Measurements from ENCODE around the gene NEXMIF.
"Not testable (repeated sequence)": the region's sequence is repeated elsewhere in the genome, so short reads cannot be mapped to it uniquely, and the experiment has no call there.

The NEXMIF gene

GRCh38 chrX:74925225-74926088, at the start of gene NEXMIF:
Gene NEXMIF, minus strand, starts transcription at chrX:74925452.
- no peak for DNase-seq (ENCODE audit: low read depth in 2 of 2)

DNA sequence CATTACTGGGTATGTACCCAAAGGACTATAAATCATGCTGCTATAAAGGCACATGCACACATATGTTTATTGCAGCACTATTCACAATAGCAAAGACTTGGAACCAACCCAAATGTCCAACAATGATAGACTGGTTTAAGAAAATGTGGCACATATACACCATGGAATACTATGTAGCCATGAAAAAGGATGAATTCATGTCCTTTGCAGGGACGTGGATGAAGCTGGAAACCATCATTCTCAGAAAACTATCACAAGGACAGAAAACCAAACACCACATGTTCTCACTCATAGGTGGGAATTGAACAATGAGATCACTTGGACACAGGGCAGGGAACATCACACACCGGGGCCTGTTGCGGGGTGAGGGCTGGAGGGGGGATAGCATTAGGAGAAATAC, 36.7 kb upstream of the NEXMIF start:
- not testable (repeated sequence) for DNase-seq (ENCODE audit: low read depth in 2 of 2)

DNA sequence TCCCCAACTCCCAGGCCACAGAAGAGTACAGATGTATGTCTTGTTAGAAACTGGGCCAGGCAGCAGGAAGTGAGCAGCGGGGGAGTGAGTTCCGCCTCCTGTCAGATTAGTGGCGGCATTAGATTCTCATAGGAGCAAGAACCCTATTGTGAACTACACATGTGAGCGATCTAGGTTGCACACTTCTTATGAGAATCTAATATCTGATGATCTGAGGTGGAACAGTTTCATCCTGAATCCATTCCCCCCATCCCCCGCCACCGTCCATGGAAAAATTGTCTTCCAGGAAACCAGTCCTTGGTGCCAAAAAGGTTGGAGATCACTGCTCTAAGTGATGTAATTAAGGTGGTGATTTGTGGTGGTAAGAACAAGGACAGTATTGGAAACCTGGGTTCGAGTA, 24.5 kb upstream of the NEXMIF start:
- no peak for DNase-seq (ENCODE audit: low read depth in 2 of 2)

GRCh38 chrX:74940414-74940813, 15.2 kb upstream of the NEXMIF start:
- no peak for DNase-seq (ENCODE audit: low read depth in 2 of 2)

DNA sequence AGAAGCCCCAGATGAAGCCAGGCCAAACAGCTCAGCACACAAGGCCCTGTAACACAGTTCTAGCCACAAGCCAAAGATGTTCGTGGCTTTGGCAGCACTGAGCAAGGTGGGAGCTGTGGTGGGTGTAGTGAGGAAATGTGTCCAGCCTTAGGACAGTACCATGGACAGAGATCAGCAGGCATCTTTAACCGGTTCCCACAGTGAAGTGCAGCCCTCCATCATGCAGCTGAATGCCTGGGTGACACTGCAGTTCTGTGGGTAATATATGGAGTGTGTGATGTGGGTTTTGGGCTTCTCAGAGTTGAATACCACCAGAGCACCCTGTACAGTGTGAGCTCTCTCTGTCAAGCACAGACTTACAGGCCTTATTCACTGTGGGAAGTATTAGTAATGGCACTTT, 6.0 kb upstream of the NEXMIF start:
- DNase-seq (ENCODE audit: low read depth in 2 of 2) = no peak

DNA sequence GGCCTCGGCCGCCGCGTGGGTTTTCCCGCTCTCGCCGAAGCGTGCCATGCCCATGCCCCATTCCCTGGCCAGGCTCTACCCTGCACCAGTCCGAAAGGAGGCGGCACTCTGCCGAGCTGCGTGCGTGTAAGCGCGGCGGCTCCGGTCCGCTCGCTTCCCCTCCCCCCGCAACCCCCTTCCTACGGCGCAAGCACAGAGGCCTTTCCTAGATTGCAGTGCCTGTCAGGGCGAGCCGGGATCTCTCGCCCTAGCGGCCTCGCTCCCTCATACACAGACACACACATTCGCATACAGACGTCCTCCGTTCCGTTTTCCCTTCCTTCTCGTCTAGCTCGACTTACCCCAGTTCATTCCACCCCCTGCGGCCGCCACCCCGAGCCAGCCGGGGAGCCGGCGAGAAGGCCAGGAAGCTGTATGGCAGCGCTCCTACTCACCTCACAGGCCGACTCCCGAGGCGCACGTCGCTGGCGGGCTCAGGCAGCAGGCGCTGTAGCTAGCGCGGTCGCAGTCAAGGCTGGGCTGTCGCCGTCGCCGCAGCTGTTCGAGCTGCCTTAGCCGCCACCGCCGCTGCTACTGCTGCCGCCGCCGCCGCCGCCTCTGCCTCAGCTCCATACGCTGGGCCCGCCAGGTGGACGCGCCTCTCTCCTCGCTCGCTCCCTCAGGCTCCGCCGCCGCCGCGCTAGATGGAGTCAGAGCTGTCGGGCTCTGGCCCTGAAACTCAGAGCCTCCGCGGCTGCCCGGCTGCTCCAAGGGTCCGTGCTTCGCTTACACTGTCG, 615 bp downstream of the NEXMIF start:
- DNase-seq (ENCODE audit: low read depth in 2 of 2) = no peak

DNA sequence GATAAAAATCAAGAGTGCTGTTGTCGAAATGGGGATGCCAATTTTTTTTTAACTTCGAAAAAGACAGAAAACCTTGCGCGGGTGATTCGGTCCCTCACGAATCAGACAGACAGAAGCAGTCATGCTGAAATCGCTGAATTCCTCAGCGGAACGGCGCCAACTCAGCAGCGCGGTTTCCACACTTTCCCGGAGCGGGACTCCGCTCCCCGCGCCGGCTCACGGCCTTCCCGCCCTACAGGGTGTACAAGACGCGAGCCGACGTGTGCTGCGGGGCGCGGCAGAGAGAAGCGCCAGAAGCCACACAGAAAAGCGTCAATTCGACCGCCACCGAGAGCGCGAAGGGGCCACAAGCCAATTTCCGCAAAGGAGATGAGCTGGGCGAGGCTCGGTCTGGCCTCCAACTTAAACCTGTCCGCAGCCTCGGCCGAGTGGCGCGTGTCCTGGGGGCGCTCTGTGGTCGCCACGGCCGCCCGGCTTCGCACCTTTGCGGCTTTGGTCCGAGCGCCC, 1.3 kb downstream of the NEXMIF start:
- DNase-seq (ENCODE audit: low read depth in 2 of 2) = no peak

DNA sequence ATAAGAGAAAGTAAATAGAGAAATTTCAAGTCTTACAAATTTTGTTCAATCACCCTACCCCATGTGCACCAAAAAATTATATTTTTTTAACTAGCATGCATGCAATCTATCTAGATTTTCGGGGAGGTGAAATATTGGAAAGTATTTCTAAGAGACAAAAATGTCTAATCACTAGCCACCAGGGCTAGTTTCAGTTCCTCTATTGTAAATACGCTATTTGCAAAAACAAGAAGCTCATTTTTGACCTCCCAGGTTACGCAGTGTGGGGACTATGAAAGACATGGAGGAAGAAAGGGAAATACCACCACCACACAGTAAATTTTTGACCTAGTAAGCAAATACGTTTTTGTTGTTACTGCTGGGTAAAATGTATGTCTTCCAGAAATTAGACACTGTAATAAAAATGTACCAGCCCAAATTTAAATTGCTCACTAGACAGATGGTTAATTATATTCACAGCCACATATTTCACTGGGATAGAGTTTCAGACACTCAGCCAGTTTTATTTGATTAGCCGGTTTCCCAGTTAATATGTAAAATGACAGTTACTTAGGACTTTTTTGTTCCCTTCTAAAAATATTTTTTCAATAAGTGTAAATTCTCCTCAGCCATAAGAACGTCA, 2.2 kb downstream of the NEXMIF start:
- no peak for DNase-seq (ENCODE audit: low read depth in 2 of 2)

DNA sequence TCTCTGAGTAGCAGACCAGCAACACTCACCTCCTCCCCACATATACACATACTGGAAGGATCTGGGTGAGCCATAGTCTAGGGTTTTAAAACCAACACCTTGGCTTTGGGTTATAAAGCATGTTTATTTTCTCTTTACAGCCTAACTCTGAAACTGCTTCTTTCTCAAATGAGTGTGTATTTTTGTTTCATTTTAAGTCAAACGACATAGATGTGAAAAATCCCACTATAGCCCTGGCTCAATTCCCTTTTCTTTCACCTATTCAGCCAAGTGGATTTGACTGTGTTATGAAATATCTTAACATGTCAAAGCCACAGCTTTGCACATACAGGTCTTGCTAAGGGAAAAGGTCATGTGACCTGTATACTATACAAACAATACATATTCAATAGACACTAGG, 13.8 kb downstream of the NEXMIF start:
- DNase-seq (ENCODE audit: low read depth in 2 of 2) = no peak

GRCh38 chrX:74906417-74906816, 18.8 kb downstream of the NEXMIF start:
- no peak for DNase-seq (ENCODE audit: low read depth in 2 of 2)

DNA sequence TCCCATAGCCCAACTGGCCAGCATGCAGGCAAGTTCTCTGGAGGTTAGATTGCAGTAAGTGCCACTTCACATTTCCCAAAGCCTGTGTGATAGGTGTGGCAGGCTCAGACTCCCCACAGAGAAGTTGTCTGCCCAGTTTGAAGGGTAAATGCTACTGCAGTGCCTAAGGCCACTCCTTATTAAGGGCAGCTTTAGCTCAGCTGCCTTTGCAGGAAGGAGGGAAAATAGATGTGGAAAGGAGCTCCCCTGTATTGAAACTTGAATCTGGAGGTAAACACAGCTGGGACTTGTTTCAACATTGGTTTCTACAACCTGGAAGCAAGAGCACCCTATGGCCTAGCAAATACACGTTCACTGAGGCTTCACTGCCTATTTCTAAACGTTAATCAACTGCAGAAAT, 22.4 kb downstream of the NEXMIF start:
- no peak for DNase-seq (ENCODE audit: low read depth in 2 of 2)

DNA sequence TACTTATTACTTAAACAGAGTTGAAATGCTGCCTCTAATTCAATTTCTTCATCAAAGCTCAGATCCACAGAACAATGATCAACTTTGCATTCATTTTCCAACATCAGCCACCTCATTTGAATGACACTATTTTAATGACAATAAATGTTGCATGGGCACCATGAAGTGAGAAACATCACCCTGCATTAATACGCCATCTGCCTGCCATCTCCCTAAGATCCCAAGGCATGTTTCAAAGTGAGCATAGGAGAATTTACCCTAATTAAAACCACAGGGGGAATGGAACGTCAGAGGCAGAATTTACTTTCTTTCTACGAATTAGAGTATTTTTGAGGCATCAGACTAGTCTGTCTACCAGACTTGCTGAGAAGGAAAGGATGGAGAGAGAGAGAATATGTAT, 32.7 kb downstream of the NEXMIF start:
- no peak for DNase-seq (ENCODE audit: low read depth in 2 of 2)

DNA sequence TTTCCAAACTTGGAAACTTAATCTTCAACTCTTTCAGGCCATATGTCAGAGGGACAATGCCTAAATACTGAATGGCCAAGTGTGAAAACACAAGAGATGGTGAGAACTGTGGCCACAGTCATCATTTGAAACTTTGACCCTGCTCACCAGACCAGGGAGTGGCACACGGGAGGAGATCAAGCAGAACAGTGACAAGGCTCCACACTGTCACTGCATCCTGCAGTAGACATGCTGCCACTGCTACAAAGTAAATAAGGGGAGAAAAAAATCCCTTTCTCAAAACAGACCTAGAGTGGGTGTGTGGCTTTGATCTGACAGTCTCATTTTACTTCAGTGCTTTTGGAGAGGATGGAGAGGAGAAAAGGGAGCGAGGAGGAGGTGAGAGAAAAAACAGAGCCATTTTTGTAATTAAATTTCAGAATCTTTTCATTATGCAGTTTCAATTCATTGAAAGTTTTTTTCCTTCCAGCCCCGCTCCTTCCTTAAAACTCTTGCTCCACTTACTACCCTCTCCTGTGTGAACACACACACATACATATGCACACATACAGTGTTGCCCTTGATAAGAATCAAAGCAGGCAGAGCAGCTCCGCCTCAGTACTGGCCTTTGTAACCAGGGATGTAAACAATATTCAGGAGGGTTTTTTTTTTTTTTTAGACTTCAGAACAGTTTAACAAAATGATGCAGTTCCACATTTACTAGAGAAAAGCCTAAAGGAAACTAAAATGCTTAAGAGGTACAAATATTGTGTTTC, 34.4 kb downstream of the NEXMIF start:
- DNase-seq (ENCODE audit: low read depth in 2 of 2) = no peak

DNA sequence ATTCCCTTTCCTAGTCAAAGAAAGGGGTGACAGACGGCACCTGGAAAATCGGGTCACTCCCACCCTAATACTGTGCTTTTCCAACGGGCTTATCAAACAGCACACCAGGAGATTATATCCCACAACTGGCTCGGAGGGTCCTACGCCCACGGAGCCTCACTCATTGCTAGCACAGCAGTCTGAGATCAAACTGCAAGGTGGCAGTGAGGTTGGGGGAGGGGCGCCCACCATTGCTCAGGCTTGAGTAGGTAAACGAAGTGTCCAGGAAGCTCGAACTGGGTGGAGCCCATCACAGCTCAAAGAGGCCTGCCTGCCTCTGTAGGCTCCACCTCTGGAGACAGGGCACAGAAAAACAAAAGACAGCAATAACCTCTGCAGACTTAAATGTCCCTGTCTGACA, 42.9 kb downstream of the NEXMIF start:
- not testable (repeated sequence) for DNase-seq (ENCODE audit: low read depth in 2 of 2)

GRCh38 chrX:74865725-74866124, 59.5 kb downstream of the NEXMIF start:
- no peak for DNase-seq (ENCODE audit: low read depth in 2 of 2)

DNA sequence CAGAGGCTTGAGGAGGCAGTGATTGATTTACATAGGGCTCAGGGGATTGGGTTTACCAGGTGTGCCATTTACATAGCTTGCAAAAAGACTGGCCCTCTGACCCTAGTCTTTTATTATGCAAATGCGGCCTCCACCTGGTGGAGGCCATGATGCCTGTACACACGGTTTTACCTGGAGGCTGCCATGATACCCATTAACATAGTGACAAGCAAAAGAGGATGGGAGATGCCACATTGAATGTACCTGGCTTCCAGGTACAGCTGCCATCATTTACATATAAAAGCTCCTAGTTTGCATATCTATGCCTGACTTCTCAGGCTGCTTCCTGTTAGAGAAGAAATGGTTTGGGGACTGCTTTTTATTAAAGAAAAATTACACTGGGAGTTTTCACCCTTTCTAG, 72.0 kb downstream of the NEXMIF start:
- DNase-seq (ENCODE audit: low read depth in 2 of 2) = no peak

GRCh38 chrX:74835566-74835965, 89.7 kb downstream of the NEXMIF start:
- no peak for DNase-seq (ENCODE audit: low read depth in 2 of 2)

GRCh38 chrX:74819797-74820196, 105.5 kb downstream of the NEXMIF start:
- not testable (repeated sequence) for DNase-seq (ENCODE audit: low read depth in 2 of 2)

- no peak for DNase-seq (ENCODE audit: low read depth in 2 of 2)
Measured at GRCh38 chrX:74814681-74815080, 110.6 kb downstream of the NEXMIF start.

DNA sequence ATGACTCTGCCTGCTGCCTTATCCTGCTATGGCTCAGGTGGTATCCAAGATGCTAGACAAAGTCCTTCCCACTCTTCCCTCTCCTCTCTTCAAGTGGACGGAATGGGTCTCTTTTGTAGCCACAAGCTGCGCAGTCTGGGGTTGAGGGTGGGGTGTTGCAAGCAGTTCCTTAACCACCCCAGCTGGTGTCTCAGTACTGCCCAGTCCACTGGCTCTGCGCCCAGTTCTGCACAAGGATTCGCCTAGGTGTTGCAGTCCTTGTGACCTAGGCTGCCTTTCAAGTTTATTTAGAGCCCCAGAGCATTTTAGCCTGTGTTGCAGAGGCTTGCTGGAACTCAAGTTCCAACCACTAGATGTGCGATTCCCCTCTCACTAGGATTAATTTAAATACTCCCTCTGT, 120.7 kb downstream of the NEXMIF start:
- no peak for DNase-seq (ENCODE audit: low read depth in 2 of 2)

GRCh38 chrX:74800062-74800461, 125.2 kb downstream of the NEXMIF start:
- DNase-seq (ENCODE audit: low read depth in 2 of 2) = no peak

Data from fibroblast of skin of left quadriceps (primary cell).